ENCODE measurements around the gene TNS3.

DNA sequence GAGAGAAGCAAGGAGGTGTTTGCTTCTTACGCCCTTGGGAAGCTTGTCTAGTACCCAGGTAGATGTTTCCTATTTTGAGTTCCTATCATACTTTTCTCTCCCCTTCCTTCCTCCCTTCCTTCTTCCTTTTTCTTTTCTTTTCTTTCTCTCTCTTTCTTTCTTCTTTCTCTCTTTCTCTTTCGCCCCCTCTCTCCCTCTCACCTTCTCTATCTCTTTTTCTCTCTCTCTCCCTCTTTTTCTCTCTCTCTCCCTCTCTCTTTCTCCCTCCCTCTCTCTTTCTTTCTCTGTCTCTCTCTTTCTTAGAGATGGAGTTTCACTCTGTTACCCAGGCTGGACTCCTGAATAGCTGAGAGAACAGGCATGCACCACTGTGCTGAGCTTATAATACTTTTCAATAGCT lies 322.2 kb downstream of the TNS3 start:
- TF ChIP-seq, protein P1, sequence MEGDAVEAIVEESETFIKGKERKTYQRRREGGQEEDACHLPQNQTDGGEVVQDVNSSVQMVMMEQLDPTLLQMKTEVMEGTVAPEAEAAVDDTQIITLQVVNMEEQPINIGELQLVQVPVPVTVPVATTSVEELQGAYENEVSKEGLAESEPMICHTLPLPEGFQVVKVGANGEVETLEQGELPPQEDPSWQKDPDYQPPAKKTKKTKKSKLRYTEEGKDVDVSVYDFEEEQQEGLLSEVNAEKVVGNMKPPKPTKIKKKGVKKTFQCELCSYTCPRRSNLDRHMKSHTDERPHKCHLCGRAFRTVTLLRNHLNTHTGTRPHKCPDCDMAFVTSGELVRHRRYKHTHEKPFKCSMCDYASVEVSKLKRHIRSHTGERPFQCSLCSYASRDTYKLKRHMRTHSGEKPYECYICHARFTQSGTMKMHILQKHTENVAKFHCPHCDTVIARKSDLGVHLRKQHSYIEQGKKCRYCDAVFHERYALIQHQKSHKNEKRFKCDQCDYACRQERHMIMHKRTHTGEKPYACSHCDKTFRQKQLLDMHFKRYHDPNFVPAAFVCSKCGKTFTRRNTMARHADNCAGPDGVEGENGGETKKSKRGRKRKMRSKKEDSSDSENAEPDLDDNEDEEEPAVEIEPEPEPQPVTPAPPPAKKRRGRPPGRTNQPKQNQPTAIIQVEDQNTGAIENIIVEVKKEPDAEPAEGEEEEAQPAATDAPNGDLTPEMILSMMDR (IDR thresholded peaks at IDR 0.05; ENCODE audit: low read depth, low read length, poor library complexity, severe bottlenecking), result no peak
- no peak for TF ChIP-seq EZH2phosphoT487 (IDR thresholded peaks at IDR 0.05; ENCODE audit: borderline replicate concordance, low read length)

All from DOHH2 (cell line).